ENCODE measurements around the gene GRN.
"Not testable (repeated sequence)": the region's sequence is repeated elsewhere in the genome, so short reads cannot be mapped to it uniquely, and the experiment has no call there.

The GRN gene

GRCh38 chr17:44363613-44364159 is 18.6 kb downstream of the GRN start, which contains the start of gene FAM171A2:
Gene FAM171A2 (minus strand): TSS chr17:44363853. CDS start chr17:44363714, 139 bp downstream.
- DNase-seq: peak; percentile 67

GRCh38 chr17:44365051-44365450 is 19.9 kb downstream of the GRN start:
- DNase-seq: not testable (repeated sequence)

GRCh38 chr17:44367231-44367979 is 22.3 kb downstream of the GRN start:
- no peak for DNase-seq

- DNase-seq: not testable (repeated sequence)
Observed at GRCh38 chr17:44368391-44369243, 23.5 kb downstream of the GRN start.

GRCh38 chr17:44369414-44370023 is 24.4 kb downstream of the GRN start:
- not testable (repeated sequence) for DNase-seq

GRCh38 chr17:44372036-44372435 is 26.9 kb downstream of the GRN start:
- DNase-seq: no peak

- no peak for DNase-seq
Observed at GRCh38 chr17:44374306-44375195, 29.4 kb downstream of the GRN start.

- DNase-seq: no peak
Observed at GRCh38 chr17:44375196-44376017, 30.3 kb downstream of the GRN start.

GRCh38 chr17:44376124-44376523 is 31.0 kb downstream of the GRN start:
- no peak for DNase-seq

- DNase-seq: no peak
Observed at GRCh38 chr17:44376779-44377178, 31.7 kb downstream of the GRN start.

- DNase-seq: no peak
Observed at GRCh38 chr17:44378171-44378705, 33.1 kb downstream of the GRN start.

- DNase-seq: no peak
Observed at GRCh38 chr17:44379887-44380286, 34.8 kb downstream of the GRN start.

- DNase-seq: no peak
Observed at GRCh38 chr17:44380767-44381166, 35.7 kb downstream of the GRN start.

GRCh38 chr17:44381810-44382305 is 36.8 kb downstream of the GRN start:
- DNase-seq: no peak

GRCh38 chr17:44382917-44383316 is 37.8 kb downstream of the GRN start:
- no peak for DNase-seq

- no peak for DNase-seq
Observed at GRCh38 chr17:44383363-44383762, 38.3 kb downstream of the GRN start.

GRCh38 chr17:44383861-44384260 is 38.8 kb downstream of the GRN start:
- DNase-seq: no peak

- no peak for DNase-seq
Observed at GRCh38 chr17:44384281-44384822, 39.2 kb downstream of the GRN start.

GRCh38 chr17:44384823-44385286 is 39.8 kb downstream of the GRN start:
- DNase-seq: no peak

Data from stimulated activated CD4-positive, alpha-beta T cell treated with anti-CD3 and anti-CD28 coated beads, Interleukin-12 subunit alpha, Interleukin-12 subunit beta, amount 100 ng/mL, for 4 hours (primary cell).